AG04450 (cell line): Measurements from ENCODE around the gene GMCL2. TPM values are rescaled to one million over a fixed set of nuclear protein-coding genes. Genes with fewer than 3 reads are reported as not detected.

Source experiments
- CTCF ChIA-PET: fragments of 300-600, 350-600 bp; formaldehyde crosslinking; extraction: SDS; loops from one replicate; lab custom pipeline; 2022; ENCODE audit warnings: antibody characterized with exemption, inconsistent platforms; lab: Charles Lee
- POLR2A ChIA-PET: fragments of 350-600 bp; formaldehyde crosslinking; extraction: SDS; loops from one replicate; lab custom pipeline; 2021; ENCODE audit warnings: antibody characterized with exemption, inconsistent platforms; lab: Yijun Ruan, JAX
- DNase-seq: peaks from one replicate; pipeline ENCODE4 v3.0.0-alpha.2; 2011; ENCODE audit warnings: low read depth, low spot score
- H3K27ac ChIP-seq: one replicate; pipeline ENCODE4 v1.5.1; 2012; ENCODE audit warnings: low read depth, low read length, control low read depth
- H3K27me3 ChIP-seq: one replicate; pipeline ENCODE4 v1.6.0; 2012; ENCODE audit warnings: low read length; ENCODE audit not compliant: control insufficient read depth, insufficient read depth
- H3K4me3 ChIP-seq: 2 replicates; pipeline ENCODE4 v1.5.1; 2011; ENCODE audit warnings: mild to moderate bottlenecking, low read depth, low read length, control low read depth
- H3K9me3 ChIP-seq: 2 replicates; pipeline ENCODE4 v1.5.1; 2012; ENCODE audit warnings: low read length; ENCODE audit not compliant: control insufficient read depth, insufficient read depth
- polyA plus RNA-seq: library from polyadenylated mRNA; depleted of rRNA; stranded (reverse); fragments of >200 nt; gene quantifications from 2 replicates; pipeline ENCODE4 v1.2.3, GENCODE V29; 2011
- TF ChIP-seq, protein P1 (sequence below): IDR thresholded peaks from 2 replicates; pipeline ENCODE4 v1.5.1; 2011; ENCODE audit warnings: low read depth, low read length, control low read depth, inconsistent platforms

Gene GMCL2
- polyA plus RNA-seq, 1 experiment = not detected

DNA sequence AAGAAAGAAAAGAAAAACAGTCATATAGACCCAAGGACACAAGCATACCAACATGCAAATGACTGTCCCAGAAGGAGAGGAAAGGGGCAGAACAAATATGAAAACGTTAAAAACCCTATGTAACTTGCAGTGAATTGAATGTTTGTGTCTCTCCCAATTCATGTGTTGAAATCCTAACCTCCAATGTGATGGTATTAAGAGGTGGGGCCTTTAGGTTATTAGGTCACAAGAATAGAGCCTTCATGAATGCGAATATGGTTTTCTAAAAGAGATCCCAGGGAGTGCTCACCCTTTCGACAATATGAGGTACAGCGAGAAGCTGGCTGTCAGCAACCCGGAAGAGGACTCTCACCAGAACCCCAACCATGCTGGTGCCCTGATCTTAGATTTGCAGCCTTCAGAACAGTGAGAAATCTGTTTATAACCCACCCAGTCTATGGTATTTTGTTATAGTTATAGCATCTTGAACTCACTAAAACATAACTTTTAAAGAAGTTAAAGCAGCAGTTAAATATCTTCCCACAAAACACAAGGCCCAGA, 31.1 kb upstream of the GMCL2 start:
- TF ChIP-seq, protein P1, sequence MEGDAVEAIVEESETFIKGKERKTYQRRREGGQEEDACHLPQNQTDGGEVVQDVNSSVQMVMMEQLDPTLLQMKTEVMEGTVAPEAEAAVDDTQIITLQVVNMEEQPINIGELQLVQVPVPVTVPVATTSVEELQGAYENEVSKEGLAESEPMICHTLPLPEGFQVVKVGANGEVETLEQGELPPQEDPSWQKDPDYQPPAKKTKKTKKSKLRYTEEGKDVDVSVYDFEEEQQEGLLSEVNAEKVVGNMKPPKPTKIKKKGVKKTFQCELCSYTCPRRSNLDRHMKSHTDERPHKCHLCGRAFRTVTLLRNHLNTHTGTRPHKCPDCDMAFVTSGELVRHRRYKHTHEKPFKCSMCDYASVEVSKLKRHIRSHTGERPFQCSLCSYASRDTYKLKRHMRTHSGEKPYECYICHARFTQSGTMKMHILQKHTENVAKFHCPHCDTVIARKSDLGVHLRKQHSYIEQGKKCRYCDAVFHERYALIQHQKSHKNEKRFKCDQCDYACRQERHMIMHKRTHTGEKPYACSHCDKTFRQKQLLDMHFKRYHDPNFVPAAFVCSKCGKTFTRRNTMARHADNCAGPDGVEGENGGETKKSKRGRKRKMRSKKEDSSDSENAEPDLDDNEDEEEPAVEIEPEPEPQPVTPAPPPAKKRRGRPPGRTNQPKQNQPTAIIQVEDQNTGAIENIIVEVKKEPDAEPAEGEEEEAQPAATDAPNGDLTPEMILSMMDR = no peak
- no peaks in the 10 kb centered on the region for H3K27me3 ChIP-seq
- CTCF ChIA-PET = interaction anchor here (0.6 kb wide), 1 partner anchor 1554 kb away, joined by 4 read pairs; no protein-coding TSS in a partner anchor
- POLR2A ChIA-PET = no interaction called here
- DNase-seq = no peak
- no peak overlapping the region for H3K4me3 ChIP-seq
- H3K27ac ChIP-seq = no peak overlapping the region
- H3K9me3 ChIP-seq = no peaks in the 10 kb centered on the region

DNA sequence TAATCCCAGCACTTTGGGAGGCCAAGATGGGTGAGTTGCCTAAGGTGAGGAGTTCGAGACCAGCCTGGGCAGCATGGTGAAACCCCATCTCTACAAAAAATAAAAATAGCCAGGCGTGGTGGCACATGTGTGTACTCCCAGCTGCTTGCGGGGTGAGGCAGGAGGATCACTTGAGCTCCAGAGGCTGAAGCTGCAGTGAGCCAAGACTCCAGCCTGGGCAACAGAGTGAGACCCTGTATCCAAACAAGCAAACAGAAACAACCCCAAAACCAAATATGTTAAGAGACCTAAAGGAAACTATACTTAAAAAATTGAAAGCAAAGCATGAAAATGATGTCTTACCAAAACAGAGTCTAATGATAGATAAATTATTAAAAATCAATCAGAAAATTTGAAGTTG, 29.6 kb upstream of the GMCL2 start:
- CTCF ChIA-PET = no interaction called here
- TF ChIP-seq, protein P1 = no peak
- POLR2A ChIA-PET = interaction anchor here (0.5 to 1.2 kb wide), 3 partner anchors 12 to 16 kb away, joined by 4 to 5 read pairs (median 5); partner anchors contain the start of genes HNRNPAB and PHYKPL
- Histone ChIP-seq H3K27me3 (no peaks in the 10 kb centered on the region), H3K9me3 (no peaks in the 10 kb centered on the region), H3K27ac (no peak overlapping the region), H3K4me3 (no peak overlapping the region)
- DNase-seq = no peak

DNA sequence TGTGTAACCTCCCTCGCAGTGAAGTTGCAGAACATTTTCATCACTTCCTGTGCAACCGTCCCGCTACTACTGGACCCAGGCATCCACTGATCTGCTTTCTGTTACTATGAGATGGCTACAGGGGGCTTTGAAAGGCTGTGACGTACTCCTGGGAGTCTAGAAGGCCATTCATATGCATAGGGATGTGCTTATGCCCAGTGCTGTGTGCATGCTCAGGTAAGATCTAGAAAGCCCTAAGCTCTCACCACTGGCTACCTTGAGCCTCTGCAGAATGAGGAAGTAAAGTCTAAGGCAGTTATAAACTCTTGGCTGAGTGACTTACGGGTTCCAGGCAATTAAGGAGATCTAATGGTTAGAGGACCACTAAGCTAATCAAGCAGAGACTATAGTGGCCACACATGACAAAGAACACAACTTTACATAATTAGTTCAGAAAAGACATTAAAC, 28.9 kb upstream of the GMCL2 start:
- Histone ChIP-seq H3K9me3 (no peaks in the 10 kb centered on the region), H3K4me3 (no peak overlapping the region), H3K27ac (no peak overlapping the region), H3K27me3 (no peaks in the 10 kb centered on the region)
- POLR2A ChIA-PET = interaction anchor here (1.2 kb wide), 2 partner anchors 12 to 16 kb away, joined by 5 read pairs; partner anchors contain the start of genes HNRNPAB and PHYKPL
- CTCF ChIA-PET = no interaction called here
- DNase-seq = no peak
- TF ChIP-seq, protein P1 = no peak

DNA sequence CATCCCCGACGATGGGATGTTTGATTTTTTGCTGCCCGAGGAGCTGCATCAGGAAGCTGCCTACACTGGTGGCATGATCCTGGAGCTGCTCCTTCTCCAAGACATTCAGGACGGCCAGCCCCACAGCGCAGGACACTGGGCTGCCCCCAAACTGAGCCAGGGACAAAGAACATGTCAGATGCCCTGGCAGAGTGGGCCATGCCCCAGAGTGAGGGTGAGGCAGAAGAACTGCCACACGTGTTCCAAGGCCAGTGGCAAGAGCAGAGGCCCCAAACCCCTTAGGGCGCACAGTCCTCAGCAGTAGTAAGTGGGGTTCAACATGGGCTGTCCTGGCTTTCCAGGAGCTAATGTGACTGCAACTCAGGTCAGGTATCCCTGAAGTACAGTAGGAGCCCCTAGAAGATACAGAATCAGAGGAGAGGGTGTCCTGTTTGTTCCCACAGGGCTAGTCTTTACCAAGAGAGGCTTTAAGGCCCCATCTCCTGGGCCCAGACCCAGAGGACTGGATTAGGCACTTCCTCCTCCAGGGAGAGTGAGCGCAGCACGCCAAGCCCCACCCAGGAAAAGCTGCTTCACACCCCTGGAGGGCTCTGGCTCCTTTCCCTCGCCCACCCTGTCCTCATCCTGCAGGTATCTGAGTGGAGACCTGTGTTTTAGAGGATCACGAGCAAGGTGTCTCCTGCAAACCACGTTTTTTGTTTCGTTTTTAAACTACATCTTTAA, 28.3 kb upstream of the GMCL2 start:
- TF ChIP-seq, protein P1 = no peak
- no peak for DNase-seq
- H3K9me3 ChIP-seq = no peaks in the 10 kb centered on the region
- H3K4me3 ChIP-seq = no peak overlapping the region
- ChIA-PET POLR2A (interaction anchor here (2.4 kb wide), 1 partner anchor 11 kb away, joined by 14 read pairs; the partner anchor contains the start of gene HNRNPAB), CTCF (no interaction called here)
- no peak overlapping the region for H3K27ac ChIP-seq
- H3K27me3 ChIP-seq = no peaks in the 10 kb centered on the region

DNA sequence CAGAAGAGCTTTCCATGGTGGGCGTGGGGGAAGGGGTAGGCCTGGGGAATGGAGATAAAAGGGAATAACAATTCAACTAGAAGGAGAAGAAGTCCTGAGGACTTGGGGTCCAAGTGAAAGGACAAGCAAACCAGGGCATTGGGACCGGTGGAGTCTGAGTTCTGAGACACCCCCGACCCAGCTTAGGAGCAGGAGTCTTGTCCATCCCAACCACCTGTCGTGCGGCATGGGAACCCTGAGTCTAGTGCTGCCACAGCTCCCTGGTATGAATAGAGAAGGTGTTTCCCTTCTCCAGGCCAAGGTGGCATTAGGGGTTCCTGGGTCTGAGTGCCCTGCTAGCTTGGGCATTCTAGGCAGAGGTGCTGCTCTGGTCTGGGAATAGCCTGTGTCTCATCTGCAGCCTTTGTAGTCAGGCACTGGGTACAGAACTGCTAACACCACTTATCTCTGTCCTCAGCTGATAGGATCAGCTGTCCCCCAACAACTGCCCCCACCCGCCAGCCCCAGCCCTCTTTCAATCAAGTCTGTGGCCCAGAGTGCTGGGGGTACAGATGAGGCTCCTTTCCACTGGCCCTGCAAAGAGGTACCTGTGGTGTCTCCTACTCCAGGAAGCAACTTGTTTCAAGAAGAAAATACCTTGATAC, 27.1 kb upstream of the GMCL2 start:
- H3K9me3 ChIP-seq = no peaks in the 10 kb centered on the region
- H3K4me3 ChIP-seq = no peak overlapping the region
- no peaks in the 10 kb centered on the region for H3K27me3 ChIP-seq
- CTCF ChIA-PET = no interaction called here
- no peak overlapping the region for H3K27ac ChIP-seq
- TF ChIP-seq, protein P1 = no peak
- POLR2A ChIA-PET = interaction anchor here (2.4 kb wide), 1 partner anchor 10 kb away, joined by 14 read pairs; the partner anchor contains the start of gene HNRNPAB
- DNase-seq = no peak
